C4-2B (cell line): ENCODE measurements around the gene MAP3K7CL.

Source experiments
- ZFX ChIP-seq: fragments of 450-650 bp; IDR thresholded peaks from 2 replicates; pipeline ENCODE4 v1.6.1; 2017
- TF ChIP-seq, protein P1 (sequence below): fragments of 450-650 bp; conservative IDR thresholded peaks from 2 replicates; pipeline ENCODE4 v1.5.1; 2017; ENCODE audit warnings: mild to moderate bottlenecking

GRCh38 chr21:29172282-29172681, 41.8 kb downstream of the MAP3K7CL start:
- TF ChIP-seq, protein P1, sequence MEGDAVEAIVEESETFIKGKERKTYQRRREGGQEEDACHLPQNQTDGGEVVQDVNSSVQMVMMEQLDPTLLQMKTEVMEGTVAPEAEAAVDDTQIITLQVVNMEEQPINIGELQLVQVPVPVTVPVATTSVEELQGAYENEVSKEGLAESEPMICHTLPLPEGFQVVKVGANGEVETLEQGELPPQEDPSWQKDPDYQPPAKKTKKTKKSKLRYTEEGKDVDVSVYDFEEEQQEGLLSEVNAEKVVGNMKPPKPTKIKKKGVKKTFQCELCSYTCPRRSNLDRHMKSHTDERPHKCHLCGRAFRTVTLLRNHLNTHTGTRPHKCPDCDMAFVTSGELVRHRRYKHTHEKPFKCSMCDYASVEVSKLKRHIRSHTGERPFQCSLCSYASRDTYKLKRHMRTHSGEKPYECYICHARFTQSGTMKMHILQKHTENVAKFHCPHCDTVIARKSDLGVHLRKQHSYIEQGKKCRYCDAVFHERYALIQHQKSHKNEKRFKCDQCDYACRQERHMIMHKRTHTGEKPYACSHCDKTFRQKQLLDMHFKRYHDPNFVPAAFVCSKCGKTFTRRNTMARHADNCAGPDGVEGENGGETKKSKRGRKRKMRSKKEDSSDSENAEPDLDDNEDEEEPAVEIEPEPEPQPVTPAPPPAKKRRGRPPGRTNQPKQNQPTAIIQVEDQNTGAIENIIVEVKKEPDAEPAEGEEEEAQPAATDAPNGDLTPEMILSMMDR = no peak
- no peak for TF ChIP-seq ZFX
